Gastroesophageal sphincter (tissue), 3 donors: Measurements from ENCODE around the gene DCAF7.

Source experiments
- CTCF ChIP-seq, 4 experiments: fragments of 200-600 bp in 2 of 4; fragments of 450-650 bp in 2 of 4; sonication (generic) in 1 of 4; IDR thresholded peaks; one replicate each; pipeline ENCODE4 v1.5.1; 2017 to 2019; ENCODE audit warnings: antibody characterized with exemption in 4 of 4, mild to moderate bottlenecking in 2 of 4, moderate library complexity in 2 of 4
- POLR2A ChIP-seq, 2 donors: fragments of 450-650 bp; IDR thresholded peaks; one replicate each; pipeline ENCODE4 v1.6.1; 2017; ENCODE audit warnings: antibody characterized with exemption in 2 of 2, mild to moderate bottlenecking in 2 of 2, moderate library complexity in 1 of 2
- POLR2AphosphoS5 ChIP-seq: sonication (generic); formaldehyde crosslinking; IDR thresholded peaks from one replicate; pipeline ENCODE4 v1.6.1; 2017; ENCODE audit warnings: antibody characterized with exemption

- no peak for TF ChIP-seq CTCF (IDR thresholded peaks at IDR 0.05)
- no peak for TF ChIP-seq POLR2A (IDR thresholded peaks at IDR 0.05)
- no peak for TF ChIP-seq POLR2AphosphoS5
Observed at GRCh38 chr17:63610854-63611253, 60.6 kb downstream of the DCAF7 start.
